ENCODE data around the gene GCSAM.
"Not testable (repeated sequence)": the region's sequence is repeated elsewhere in the genome, so short reads cannot be mapped to it uniquely, and the experiment has no call there.

Gene GCSAM

DNA sequence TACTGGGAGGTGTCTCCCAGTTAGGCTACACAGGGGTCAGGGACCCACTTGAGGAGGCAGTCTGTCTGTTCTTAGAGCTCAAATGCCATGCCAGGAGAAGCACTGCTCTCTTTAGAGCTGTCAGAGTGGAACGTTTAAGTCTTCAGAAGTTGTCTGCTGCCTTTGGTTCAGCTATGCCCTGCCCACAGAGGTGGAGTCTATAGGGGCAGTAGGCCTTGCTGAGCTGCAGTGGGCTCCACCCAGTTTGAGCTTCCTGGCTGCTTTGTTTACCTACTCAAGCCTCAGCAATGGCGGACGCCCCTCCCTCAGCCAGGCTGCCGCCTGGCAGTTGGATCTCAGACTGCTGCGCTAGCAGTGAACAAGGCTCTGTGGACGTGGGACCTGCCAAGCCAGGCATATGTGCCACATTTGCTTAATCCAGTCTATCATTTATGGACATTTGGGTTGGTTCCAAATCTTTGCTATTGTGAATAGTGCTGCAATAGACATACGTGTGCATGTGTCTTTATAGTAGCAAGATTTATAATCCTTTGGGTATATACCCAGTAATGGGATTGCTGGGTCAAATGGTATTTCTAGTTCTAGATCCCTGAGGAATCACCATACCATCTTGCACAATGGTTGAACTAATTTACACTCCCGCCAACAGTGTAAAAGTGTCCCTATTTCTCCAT, 60.5 kb downstream of the GCSAM start:
- DNase-seq (ENCODE audit: low read depth), result not testable (repeated sequence)
